ENCODE data around the gene C3orf20.

The C3orf20 gene

DNA sequence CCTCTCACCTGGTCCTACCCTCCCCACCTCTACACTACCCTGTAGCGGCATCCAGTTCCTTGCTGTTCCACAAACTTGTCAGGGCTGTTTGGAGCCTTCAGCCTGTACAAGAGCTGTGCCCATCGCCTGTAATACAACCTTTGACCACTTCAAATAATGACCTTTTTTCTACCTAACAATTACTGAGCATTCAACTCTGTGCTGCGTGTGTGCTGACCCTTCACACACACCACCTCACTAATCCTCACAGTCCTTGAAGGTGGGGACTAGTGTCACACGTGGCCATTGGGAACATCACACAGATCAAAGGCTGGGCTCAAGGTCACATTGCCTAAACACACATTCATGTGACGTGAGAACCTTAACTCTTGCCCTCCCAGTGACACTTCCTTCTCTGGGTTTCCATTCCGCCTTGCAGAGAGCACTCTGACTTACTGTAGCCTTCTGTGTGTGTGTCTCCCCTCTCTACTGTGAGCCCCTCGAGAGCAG is 3.1 kb downstream of the C3orf20 start:
- Histone ChIP-seq H3K9me3 (ENCODE audit: low read length) (peaks cover 6% of the 10 kb centered on the region; the same call in 1 of the 2 replicates), H3K36me3 (ENCODE audit: insufficient read depth, low read length) (peaks cover 8% of the 10 kb centered on the region; the same call in 1 of the 2 replicates), H3K4me3 (ENCODE audit: low read depth, low read length, poor library complexity, severe bottlenecking) (no peak overlapping the region), H3F3A (ENCODE audit: insufficient read depth, low read length) (no peaks in the 10 kb centered on the region), H3K9me2 (ENCODE audit: low read depth, low read length) (no peaks in the 10 kb centered on the region), H3K4me2 (ENCODE audit: low read length) (peak overlapping the region; percentile 34; the same call in 1 of the 2 replicates), H3K27me3 (ENCODE audit: insufficient read depth, low read length) (no peaks in the 10 kb centered on the region), H3K27ac (ENCODE audit: low read depth, low read length, poor library complexity, severe bottlenecking) (peak overlapping the region; percentile 91), H2AFZ (ENCODE audit: low read length) (no peak overlapping the region), H3K9ac (ENCODE audit: low read length) (peak overlapping the region; percentile 58; the same call in 1 of the 2 replicates), H3K79me2 (ENCODE audit: insufficient read depth, low read length) (no peaks in the 10 kb centered on the region), H4K20me1 (ENCODE audit: insufficient read depth, low read length) (no peaks in the 10 kb centered on the region), H3K4me1 (ENCODE audit: insufficient read depth, low read length, severe bottlenecking) (peaks cover 78% of the 10 kb centered on the region)
- TF ChIP-seq EZH2 (IDR thresholded peaks at IDR 0.05; ENCODE audit: borderline replicate concordance, low read length), result no peak
- TF ChIP-seq, protein P1, sequence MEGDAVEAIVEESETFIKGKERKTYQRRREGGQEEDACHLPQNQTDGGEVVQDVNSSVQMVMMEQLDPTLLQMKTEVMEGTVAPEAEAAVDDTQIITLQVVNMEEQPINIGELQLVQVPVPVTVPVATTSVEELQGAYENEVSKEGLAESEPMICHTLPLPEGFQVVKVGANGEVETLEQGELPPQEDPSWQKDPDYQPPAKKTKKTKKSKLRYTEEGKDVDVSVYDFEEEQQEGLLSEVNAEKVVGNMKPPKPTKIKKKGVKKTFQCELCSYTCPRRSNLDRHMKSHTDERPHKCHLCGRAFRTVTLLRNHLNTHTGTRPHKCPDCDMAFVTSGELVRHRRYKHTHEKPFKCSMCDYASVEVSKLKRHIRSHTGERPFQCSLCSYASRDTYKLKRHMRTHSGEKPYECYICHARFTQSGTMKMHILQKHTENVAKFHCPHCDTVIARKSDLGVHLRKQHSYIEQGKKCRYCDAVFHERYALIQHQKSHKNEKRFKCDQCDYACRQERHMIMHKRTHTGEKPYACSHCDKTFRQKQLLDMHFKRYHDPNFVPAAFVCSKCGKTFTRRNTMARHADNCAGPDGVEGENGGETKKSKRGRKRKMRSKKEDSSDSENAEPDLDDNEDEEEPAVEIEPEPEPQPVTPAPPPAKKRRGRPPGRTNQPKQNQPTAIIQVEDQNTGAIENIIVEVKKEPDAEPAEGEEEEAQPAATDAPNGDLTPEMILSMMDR (IDR thresholded peaks at IDR 0.05; ENCODE audit: low read length), result no peak

DNA sequence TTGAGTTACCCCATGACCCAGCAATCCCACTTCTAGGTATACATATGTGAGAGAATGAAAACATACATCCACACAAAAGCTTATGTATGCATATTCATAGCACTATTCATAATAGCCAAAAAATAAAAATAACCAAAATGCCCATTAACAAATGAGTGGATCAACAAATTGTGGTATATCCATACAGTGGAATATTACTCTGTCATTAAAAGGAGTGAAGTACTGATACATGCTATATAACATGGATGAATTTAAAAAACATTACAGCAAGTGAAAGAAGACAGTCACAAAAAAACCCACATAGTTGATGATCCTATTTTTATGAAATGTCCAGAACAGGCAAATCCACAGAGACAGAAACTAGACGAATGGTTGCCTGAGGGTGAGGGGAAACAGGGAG is 5.2 kb downstream of the C3orf20 start:
- no peak overlapping the region for H2AFZ ChIP-seq (ENCODE audit: low read length)
- no peak overlapping the region for H3K9ac ChIP-seq (ENCODE audit: low read length)
- no peak overlapping the region for H3K4me3 ChIP-seq (ENCODE audit: low read depth, low read length, poor library complexity, severe bottlenecking)
- no peaks in the 10 kb centered on the region for H4K20me1 ChIP-seq (ENCODE audit: insufficient read depth, low read length)
- no peak overlapping the region for H3K27ac ChIP-seq (ENCODE audit: low read depth, low read length, poor library complexity, severe bottlenecking)
- H3K9me2 ChIP-seq (ENCODE audit: low read depth, low read length), result no peaks in the 10 kb centered on the region
- H3K27me3 ChIP-seq (ENCODE audit: insufficient read depth, low read length), result no peaks in the 10 kb centered on the region
- peaks cover 66% of the 10 kb centered on the region for H3K4me1 ChIP-seq (ENCODE audit: insufficient read depth, low read length, severe bottlenecking)
- H3K79me2 ChIP-seq (ENCODE audit: insufficient read depth, low read length), result no peaks in the 10 kb centered on the region
- H3K4me2 ChIP-seq (ENCODE audit: low read length), result no peak overlapping the region
- H3K36me3 ChIP-seq (ENCODE audit: insufficient read depth, low read length), result peaks cover 8% of the 10 kb centered on the region; the same call in 1 of the 2 replicates
- TF ChIP-seq EZH2 (IDR thresholded peaks at IDR 0.05; ENCODE audit: borderline replicate concordance, low read length), result no peak
- TF ChIP-seq, protein P1 (IDR thresholded peaks at IDR 0.05; ENCODE audit: low read length), result no peak
- H3F3A ChIP-seq (ENCODE audit: insufficient read depth, low read length), result no peaks in the 10 kb centered on the region
- H3K9me3 ChIP-seq (ENCODE audit: low read length), result peaks cover 6% of the 10 kb centered on the region; the same call in 1 of the 2 replicates

DNA sequence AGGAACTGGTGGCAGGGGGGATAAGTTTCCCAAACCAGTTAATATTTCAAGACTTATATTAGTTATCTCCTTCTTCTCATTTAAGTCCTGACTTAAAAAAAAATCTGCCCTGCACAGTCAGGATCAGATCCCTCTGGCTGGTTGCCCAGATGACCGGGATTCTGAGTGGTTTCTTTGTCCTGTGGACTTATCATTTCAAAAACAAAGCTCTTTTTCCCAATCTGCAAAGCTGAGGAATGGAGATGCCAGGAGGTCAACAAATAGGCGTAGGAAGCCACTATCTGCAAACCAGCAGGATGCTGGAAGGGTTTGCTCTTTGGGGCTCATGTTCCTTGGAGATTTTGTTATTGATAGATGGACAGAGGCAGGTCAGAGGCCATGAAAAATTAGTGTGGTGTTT is 5.8 kb downstream of the C3orf20 start:
- Histone ChIP-seq H3K9me2 (ENCODE audit: low read depth, low read length) (no peaks in the 10 kb centered on the region), H3K4me2 (ENCODE audit: low read length) (no peak overlapping the region)
- TF ChIP-seq, protein P1 (IDR thresholded peaks at IDR 0.05; ENCODE audit: low read length), result no peak
- no peak for TF ChIP-seq EZH2 (IDR thresholded peaks at IDR 0.05; ENCODE audit: borderline replicate concordance, low read length)

More for the DNA sequence above, 5.8 kb downstream of the C3orf20 start:
- H4K20me1 ChIP-seq (ENCODE audit: insufficient read depth, low read length), result no peaks in the 10 kb centered on the region
- H3K4me3 ChIP-seq (ENCODE audit: low read depth, low read length, poor library complexity, severe bottlenecking), result no peak overlapping the region
- H3K9ac ChIP-seq (ENCODE audit: low read length), result no peak overlapping the region
- H3K4me1 ChIP-seq (ENCODE audit: insufficient read depth, low read length, severe bottlenecking), result peaks cover 67% of the 10 kb centered on the region
- H3K36me3 ChIP-seq (ENCODE audit: insufficient read depth, low read length), result peaks cover 8% of the 10 kb centered on the region; the same call in 1 of the 2 replicates
- H3K9me3 ChIP-seq (ENCODE audit: low read length), result peaks cover 6% of the 10 kb centered on the region; the same call in 1 of the 2 replicates
- no peaks in the 10 kb centered on the region for H3K27me3 ChIP-seq (ENCODE audit: insufficient read depth, low read length)
- H3K27ac ChIP-seq (ENCODE audit: low read depth, low read length, poor library complexity, severe bottlenecking), result peak overlapping the region; percentile 46
- no peak overlapping the region for H2AFZ ChIP-seq (ENCODE audit: low read length)
- no peaks in the 10 kb centered on the region for H3F3A ChIP-seq (ENCODE audit: insufficient read depth, low read length)
- H3K79me2 ChIP-seq (ENCODE audit: insufficient read depth, low read length), result no peaks in the 10 kb centered on the region

Data from OCI-LY1 (cell line).